NCI-H446 treated with DMSO at 0.1 percent for 48 hours (cell line): ENCODE measurements around the gene HRH4.
A peak's percentile ranks its signal among the peaks of the same experiment; 100 is the strongest.

Experiments
- DNase-seq: peaks from one replicate; lab custom pipeline; 2025; lab: John Stamatoyannopoulos, UW

Gene HRH4

GRCh38 chr18:24466771-24467170, 6.3 kb downstream of the HRH4 start:
- DNase-seq: no peak

GRCh38 chr18:24470022-24470618, 9.7 kb downstream of the HRH4 start:
- DNase-seq: no peak

- no peak for DNase-seq
Measured at GRCh38 chr18:24470805-24471204, 10.4 kb downstream of the HRH4 start.

- no peak for DNase-seq
Measured at GRCh38 chr18:24472591-24472990, 12.2 kb downstream of the HRH4 start.

- no peak for DNase-seq
Measured at GRCh38 chr18:24474406-24474805, 14.0 kb downstream of the HRH4 start.

GRCh38 chr18:24475926-24476589, 15.6 kb downstream of the HRH4 start:
- DNase-seq: no peak

- no peak for DNase-seq
Measured at GRCh38 chr18:24479371-24479770, 18.9 kb downstream of the HRH4 start.

- no peak for DNase-seq
Measured at GRCh38 chr18:24482821-24483220, 22.4 kb downstream of the HRH4 start.

- DNase-seq: no peak
Measured at GRCh38 chr18:24485681-24486080, 25.2 kb downstream of the HRH4 start.

- no peak for DNase-seq
Measured at GRCh38 chr18:24486684-24487083, 26.2 kb downstream of the HRH4 start.

- DNase-seq: no peak
Measured at GRCh38 chr18:24488824-24489493, 28.5 kb downstream of the HRH4 start.

GRCh38 chr18:24490539-24490938, 30.1 kb downstream of the HRH4 start:
- DNase-seq: no peak

- DNase-seq: no peak
Measured at GRCh38 chr18:24491927-24492834, 31.7 kb downstream of the HRH4 start.

GRCh38 chr18:24494586-24494985, 34.1 kb downstream of the HRH4 start:
- no peak for DNase-seq

GRCh38 chr18:24497031-24497754, 36.8 kb downstream of the HRH4 start:
- DNase-seq: peak; percentile 69

- DNase-seq: peak; percentile 36
Measured at GRCh38 chr18:24499814-24500213, 39.4 kb downstream of the HRH4 start.

- no peak for DNase-seq
Measured at GRCh38 chr18:24500217-24500616, 39.8 kb downstream of the HRH4 start.

- no peak for DNase-seq
Measured at GRCh38 chr18:24500766-24501165, 40.3 kb downstream of the HRH4 start.

GRCh38 chr18:24502667-24503523, 42.5 kb downstream of the HRH4 start:
- peak; percentile 43 for DNase-seq

- no peak for DNase-seq
Measured at GRCh38 chr18:24504401-24504800, 44.0 kb downstream of the HRH4 start.

- no peak for DNase-seq
Measured at GRCh38 chr18:24506175-24506574, 45.7 kb downstream of the HRH4 start.
